ENCODE data around the gene TM9SF1. TPM values are rescaled to one million over a fixed set of nuclear protein-coding genes. Genes with fewer than 3 reads are reported as not detected.

TM9SF1 gene
- total RNA-seq, 4 donors from 2014 or later, result 38.1 to 58.3 (median 53.4) TPM

GRCh38 chr14:24188251-24189058 lies 6.8 kb downstream of the TM9SF1 start, which contains the start of gene IPO4:
Gene IPO4 (minus strand): TSS chr14:24188816. CDS start chr14:24188787, 29 bp downstream.
- H3K27ac ChIP-seq, result peak within 1 kb of the TSS; percentile 74
- DNase-seq (ENCODE audit: low spot score in 2 of 2), result peak; percentile 97 to 98
- no peaks in the 10 kb centered on the region for H3K9me3 ChIP-seq
- TF ChIP-seq CTCF (IDR thresholded peaks at IDR 0.05) (no peak), POLR2AphosphoS5 (IDR thresholded peaks at IDR 0.05) (peak; percentile 58 to 84 (median 65))
- H3K4me3 ChIP-seq, result peak within 1 kb of the TSS; percentile 90
- 0% methylated on average over 44 of the region's 65 CpGs for WGBS
- no peaks in the 10 kb centered on the region for H3K27me3 ChIP-seq
- peaks cover 33% of the 10 kb centered on the region for H3K4me1 ChIP-seq
- H3K36me3 ChIP-seq, result peaks cover 58% of the 10 kb centered on the region

- H3K9me3 ChIP-seq, result no peaks in the 10 kb centered on the region
- H3K4me1 ChIP-seq, result peaks cover 26% of the 10 kb centered on the region
- WGBS, result 86% methylated on average over 2 of the region's 2 CpGs
- H3K27ac ChIP-seq, result no peak overlapping the region
- no peaks in the 10 kb centered on the region for H3K27me3 ChIP-seq
- peaks cover 61% of the 10 kb centered on the region for H3K36me3 ChIP-seq
- no peak for TF ChIP-seq CTCF (IDR thresholded peaks at IDR 0.05)
- no peak for TF ChIP-seq POLR2A (IDR thresholded peaks at IDR 0.05)
- TF ChIP-seq EP300 (IDR thresholded peaks at IDR 0.05), result no peak
- H3K4me3 ChIP-seq, result peak overlapping the region; percentile 90
- no peak for DNase-seq (ENCODE audit: low spot score in 2 of 2)
Measured at GRCh38 chr14:24187539-24187915, 7.7 kb downstream of the TM9SF1 start.

- peaks cover 26% of the 10 kb centered on the region for H3K4me1 ChIP-seq
- no peak for DNase-seq (ENCODE audit: low spot score in 2 of 2)
- no peaks in the 10 kb centered on the region for H3K9me3 ChIP-seq
- H3K27me3 ChIP-seq, result no peaks in the 10 kb centered on the region
- WGBS, result 94% methylated on average over 9 of the region's 10 CpGs
- H3K36me3 ChIP-seq, result peaks cover 61% of the 10 kb centered on the region
- H3K4me3 ChIP-seq, result no peak overlapping the region
- H3K27ac ChIP-seq, result no peak overlapping the region
- TF ChIP-seq POLR2AphosphoS5 (IDR thresholded peaks at IDR 0.05) (no peak), CTCF (IDR thresholded peaks at IDR 0.05) (no peak), POLR2A (IDR thresholded peaks at IDR 0.05) (no peak), EP300 (IDR thresholded peaks at IDR 0.05) (no peak)
Measured at GRCh38 chr14:24186831-24187538, 8.3 kb downstream of the TM9SF1 start.

- TF ChIP-seq POLR2A (IDR thresholded peaks at IDR 0.05) (no peak), POLR2AphosphoS5 (IDR thresholded peaks at IDR 0.05) (no peak), CTCF (IDR thresholded peaks at IDR 0.05) (no peak), EP300 (IDR thresholded peaks at IDR 0.05) (no peak)
- WGBS, result 96% methylated on average over 11 of the region's 11 CpGs
- DNase-seq (ENCODE audit: low spot score in 2 of 2), result no peak
Measured at GRCh38 chr14:24185741-24186140, 9.5 kb downstream of the TM9SF1 start.

GRCh38 chr14:24185026-24185425 lies 10.2 kb downstream of the TM9SF1 start:
- Histone ChIP-seq H3K9me3 (no peaks in the 10 kb centered on the region), H3K4me1 (peaks cover 26% of the 10 kb centered on the region), H3K27me3 (no peaks in the 10 kb centered on the region), H3K4me3 (no peak overlapping the region), H3K36me3 (peaks cover 67% of the 10 kb centered on the region), H3K27ac (no peak overlapping the region)
- TF ChIP-seq EP300 (IDR thresholded peaks at IDR 0.05), result no peak
- no peak for TF ChIP-seq POLR2A (IDR thresholded peaks at IDR 0.05)
- no peak for TF ChIP-seq POLR2AphosphoS5 (IDR thresholded peaks at IDR 0.05)
- no peak for TF ChIP-seq CTCF (IDR thresholded peaks at IDR 0.05)
- DNase-seq (ENCODE audit: low spot score in 2 of 2), result no peak
- WGBS, result 94% methylated on average over 7 of the region's 7 CpGs

More at GRCh38 chr14:24185741-24186140, 9.5 kb downstream of the TM9SF1 start:
- Histone ChIP-seq H3K9me3 (no peaks in the 10 kb centered on the region), H3K4me3 (no peak overlapping the region), H3K4me1 (peaks cover 26% of the 10 kb centered on the region), H3K27ac (no peak overlapping the region), H3K27me3 (no peaks in the 10 kb centered on the region), H3K36me3 (peaks cover 63% of the 10 kb centered on the region)

All from suprapubic skin (tissue), 4 donors.